22Rv1 (cell line): ENCODE data around the gene NBL1.

Experiments used
- ZFX ChIP-seq: fragments of 450-650 bp; IDR thresholded peaks from 2 replicates; pipeline ENCODE4 v1.6.1; 2017; ENCODE audit warnings: antibody characterized with exemption, borderline replicate concordance
- TF ChIP-seq, protein P1 (sequence below): fragments of 450-650 bp; IDR thresholded peaks from 2 replicates; pipeline ENCODE4 v1.5.1; 2017; ENCODE audit warnings: mild to moderate bottlenecking

GRCh38 chr1:19619697-19620384, 24.3 kb upstream of the NBL1 start:
- TF ChIP-seq, protein P1, sequence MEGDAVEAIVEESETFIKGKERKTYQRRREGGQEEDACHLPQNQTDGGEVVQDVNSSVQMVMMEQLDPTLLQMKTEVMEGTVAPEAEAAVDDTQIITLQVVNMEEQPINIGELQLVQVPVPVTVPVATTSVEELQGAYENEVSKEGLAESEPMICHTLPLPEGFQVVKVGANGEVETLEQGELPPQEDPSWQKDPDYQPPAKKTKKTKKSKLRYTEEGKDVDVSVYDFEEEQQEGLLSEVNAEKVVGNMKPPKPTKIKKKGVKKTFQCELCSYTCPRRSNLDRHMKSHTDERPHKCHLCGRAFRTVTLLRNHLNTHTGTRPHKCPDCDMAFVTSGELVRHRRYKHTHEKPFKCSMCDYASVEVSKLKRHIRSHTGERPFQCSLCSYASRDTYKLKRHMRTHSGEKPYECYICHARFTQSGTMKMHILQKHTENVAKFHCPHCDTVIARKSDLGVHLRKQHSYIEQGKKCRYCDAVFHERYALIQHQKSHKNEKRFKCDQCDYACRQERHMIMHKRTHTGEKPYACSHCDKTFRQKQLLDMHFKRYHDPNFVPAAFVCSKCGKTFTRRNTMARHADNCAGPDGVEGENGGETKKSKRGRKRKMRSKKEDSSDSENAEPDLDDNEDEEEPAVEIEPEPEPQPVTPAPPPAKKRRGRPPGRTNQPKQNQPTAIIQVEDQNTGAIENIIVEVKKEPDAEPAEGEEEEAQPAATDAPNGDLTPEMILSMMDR: no peak
- no peak for TF ChIP-seq ZFX
